GM21825 (cell line): ENCODE results near the gene VNN1.
"Not testable (repeated sequence)": the region's sequence is repeated elsewhere in the genome, so short reads cannot be mapped to it uniquely, and the experiment has no call there.

Experiments used
- ATAC-seq: cut with Tn5 transposase; IDR thresholded peaks from one replicate; pipeline ENCODE4 v1.9.1; 2021; ENCODE audit warnings: mild to moderate bottlenecking, moderate library complexity; ENCODE audit not compliant: unreplicated experiment

The VNN1 gene

DNA sequence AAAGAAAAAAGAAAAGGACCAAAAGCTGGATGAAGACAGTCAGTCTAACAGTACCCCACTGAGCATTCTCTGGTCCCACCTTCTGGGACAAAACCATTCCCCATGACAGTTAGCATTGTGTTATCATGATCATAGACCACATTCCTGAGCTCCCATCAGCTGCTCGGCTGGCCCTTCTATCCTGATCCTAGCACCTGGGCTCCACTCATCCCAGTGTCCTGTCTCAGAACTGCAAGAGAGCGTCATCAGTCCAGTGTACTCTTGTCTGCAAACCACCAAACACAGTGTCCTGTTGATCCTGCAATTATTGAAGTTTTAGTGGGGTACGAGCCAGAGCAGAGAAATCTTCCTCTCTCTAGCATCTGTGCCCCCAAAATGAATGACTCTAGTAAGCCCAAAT, 38.9 kb downstream of the VNN1 start:
- ATAC-seq, result no peak

DNA sequence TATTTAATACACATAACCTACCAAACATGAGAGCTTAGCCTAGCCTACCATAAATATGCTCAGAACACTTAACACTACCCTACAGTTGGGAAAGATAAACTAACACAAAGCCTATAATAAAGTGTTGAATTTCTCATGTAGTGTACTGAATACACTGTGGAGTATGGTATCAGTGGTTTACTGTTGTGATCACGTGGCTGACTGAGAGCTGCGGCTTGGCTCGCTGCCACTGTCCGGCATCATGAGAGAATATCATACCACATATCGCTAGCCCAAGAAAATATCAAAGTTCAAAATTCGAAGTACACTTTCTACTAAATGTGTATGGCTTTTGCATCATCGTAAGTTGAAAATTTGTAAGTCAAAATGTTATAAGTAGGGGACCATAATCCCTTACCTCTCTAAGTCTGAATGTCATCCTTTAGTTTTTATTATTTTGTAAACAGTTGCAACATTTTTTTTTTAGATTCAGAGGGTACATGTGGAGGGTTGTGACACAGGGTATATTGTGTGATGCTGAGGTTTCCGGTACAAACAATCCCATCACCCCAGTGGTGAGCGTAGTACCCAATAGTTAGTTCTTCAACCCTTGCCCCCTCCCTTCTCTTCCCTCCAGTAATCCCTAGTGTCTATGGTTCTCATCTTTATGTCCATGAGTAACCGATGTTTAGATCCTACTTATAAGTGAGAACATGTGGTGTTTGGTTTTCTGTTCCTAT, 40.3 kb downstream of the VNN1 start:
- ATAC-seq, result no peak

DNA sequence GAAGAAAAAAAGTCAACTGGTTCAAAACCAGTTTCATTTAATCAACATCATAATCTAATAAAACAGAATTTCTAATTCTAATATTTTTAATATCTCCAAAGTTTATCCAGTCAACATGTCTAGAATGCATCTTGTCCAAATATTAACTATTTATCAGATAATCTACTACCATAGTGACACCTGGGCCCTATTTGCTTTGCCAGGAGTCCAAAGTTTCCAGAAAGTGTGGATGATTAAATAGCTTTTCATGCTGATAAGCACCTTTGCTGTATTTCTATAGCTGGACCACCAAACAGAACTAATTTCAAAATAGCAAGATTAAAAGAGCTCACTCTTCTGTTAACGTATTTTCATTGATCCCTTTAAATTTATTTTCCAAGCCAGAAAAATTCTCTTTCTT, 42.6 kb downstream of the VNN1 start:
- no peak for ATAC-seq

DNA sequence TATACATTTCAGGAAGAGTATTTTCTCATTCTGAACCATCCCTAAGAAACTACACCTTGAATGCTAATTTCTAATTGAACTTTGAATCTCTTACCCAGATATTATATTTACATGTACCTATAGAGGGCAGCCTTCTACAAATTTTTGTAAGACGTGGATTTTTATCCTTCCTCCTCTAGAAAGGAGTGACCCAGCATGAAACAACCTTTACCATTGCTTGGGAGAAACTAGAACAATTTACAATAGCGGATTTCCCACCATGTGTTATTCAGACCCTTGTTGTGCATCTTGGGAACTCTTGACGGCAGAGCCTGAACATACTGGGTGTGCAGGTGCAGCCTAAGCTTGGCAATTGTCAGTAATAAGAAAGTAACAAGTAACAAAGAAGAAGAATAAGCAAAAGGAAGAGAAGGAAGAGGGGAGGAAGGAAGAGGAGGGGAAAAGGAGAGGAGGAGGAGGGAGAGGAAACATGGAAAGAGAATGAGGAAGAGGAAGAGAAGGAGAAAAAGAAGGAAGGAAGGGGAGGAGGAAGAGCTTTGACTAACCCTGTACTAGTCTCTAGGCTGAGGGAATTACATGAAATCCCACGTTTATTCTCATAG, 44.1 kb downstream of the VNN1 start:
- peak; percentile 62 for ATAC-seq

DNA sequence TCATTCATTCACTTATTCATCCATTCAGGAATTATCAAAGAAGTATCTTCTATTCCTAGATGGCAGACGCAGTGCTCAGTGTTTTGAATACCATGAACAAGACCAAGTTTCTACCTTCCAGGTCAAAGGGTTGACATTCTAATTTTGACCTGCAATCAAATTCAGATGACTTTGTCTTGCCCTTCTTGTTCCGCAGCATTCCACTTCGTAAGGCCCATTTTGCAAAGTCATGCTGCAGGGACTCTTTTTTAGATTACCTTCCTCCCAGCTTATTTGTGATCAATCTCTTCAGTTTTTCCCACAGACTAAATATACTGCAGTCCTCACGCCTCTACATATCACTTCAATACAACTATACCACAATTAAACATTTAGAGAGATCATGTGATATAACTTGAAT, 47.7 kb downstream of the VNN1 start:
- no peak for ATAC-seq

DNA sequence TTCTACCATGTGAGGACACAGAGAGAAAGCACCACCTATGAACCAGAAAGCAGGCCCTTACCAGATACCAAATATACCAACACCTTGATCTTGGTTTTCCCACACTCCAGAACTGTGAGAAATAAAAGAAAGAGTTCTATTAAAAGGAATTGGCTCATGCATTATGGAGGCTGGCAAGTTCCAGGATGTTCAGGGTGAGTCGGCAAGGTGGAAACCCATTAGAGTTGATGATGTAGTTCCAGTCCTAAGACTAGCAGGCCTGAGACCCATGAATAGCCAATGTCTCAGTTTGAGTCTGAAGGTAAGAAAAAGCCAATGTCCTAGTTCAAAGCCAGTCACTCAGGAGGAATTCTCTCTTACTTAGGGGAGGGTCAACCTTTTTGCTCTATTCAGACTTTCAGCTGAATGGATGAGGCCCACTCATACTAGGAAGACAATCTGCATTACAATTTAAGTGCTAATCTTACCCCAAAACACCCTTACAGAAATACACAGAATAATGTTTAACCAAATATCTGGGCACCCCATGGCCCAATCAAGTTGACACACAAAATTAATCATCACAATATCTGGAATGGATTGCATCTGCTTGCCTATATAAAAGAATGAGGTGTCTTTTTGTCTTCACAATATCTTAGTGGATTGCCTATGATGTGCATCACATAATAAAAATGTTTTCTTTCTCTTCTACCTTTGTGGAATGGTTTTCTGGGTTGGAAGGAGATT, 49.4 kb downstream of the VNN1 start:
- ATAC-seq, result no peak

DNA sequence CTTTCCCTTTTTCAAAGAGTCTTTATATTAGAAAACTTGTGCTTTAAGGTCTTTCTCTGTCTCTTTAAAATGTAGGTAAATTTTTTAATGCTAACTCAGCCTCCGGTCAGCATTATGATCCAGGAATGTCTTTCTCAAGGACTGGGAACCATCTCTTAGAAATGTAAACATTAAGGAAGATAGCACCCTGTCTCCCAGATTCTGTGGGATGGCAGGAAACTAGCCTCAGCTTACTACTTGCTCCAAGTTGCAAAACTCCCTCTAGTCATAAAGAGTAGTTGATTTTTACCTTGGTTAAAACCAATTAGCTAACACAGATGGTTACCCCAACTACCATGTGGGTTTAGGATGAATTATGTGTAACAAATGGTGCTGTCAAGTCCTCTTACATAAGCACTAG, 50.2 kb downstream of the VNN1 start:
- no peak for ATAC-seq

DNA sequence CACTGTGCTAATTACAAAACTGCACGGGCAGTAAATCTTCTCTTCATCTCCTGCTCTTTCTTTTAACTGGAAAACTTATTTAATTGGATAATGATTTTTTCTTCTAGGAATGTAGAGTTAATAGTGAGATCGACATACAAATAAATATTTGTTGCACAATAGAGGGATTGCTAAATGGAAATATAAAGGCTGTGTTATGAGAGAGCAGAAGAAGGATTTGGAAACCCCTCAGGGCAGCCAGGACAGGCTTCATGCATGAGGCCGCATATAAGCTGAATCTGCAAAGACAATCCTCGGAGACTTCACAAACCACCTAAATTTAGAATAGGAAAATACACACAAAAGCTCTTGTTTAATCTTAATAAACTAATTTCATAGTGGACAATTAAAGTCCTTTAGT, 51.9 kb downstream of the VNN1 start:
- no peak for ATAC-seq

DNA sequence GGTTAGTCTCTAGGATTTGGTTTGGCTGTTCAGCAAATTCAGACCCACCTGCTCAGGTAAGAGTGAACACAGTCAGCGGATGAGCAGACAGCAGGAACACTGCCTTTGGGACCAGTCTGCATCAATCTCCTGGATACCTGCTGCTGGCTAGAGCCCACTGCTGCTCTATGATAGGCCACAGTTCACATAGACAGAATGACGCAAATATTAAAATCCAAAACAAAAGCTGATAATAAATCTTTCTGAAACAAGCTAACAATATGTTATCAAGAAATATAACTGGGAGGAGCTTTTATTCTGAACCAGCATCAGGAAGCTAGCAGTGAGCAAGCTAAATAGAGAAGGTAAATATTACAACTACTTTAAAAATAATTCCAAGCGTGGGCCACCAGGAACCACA, 54.8 kb downstream of the VNN1 start, which contains the start of gene TAAR1:
Gene TAAR1, minus strand, starts transcription at position 101 of the 400 bp plus-strand sequence. CDS start 13,179 bp downstream, outside the sequence.
- ATAC-seq, result no peak

DNA sequence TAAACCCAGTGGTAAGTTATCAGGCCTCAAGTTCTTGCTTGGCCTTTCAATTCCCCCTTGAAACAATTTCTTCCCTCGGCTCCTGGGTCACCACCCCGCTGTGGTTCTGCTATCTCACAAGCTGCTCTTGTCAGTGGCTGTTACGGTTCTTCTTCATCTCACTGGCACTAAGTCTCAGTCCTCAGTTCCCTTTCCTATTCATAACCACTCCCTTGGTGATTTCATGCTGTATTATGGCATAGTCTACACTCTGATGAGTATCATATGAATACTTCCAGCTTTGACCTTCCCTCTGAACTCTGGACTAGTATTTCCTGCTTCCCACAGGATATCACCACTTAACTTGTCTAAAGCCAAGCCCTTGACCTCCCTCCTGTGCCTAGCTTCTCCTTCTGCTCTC, 62.8 kb downstream of the VNN1 start:
- ATAC-seq, result no peak

DNA sequence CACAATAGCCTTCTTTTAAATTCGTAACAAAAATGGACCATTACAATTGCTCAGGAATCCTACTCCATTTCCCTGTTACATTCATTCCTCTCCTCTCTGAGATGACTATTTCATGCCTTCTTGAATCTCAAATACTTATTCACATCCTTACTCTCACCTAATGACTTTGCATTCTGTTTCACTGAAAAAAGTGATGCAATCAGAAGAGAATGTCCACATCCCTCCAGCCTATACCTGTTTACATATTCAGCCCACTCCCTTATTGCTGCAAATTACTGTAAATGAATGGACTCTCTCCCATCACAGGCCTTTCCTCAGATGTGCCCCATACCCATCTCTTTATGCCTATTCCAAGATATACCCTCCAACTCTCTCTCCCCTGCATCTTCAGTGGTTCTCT, 63.4 kb downstream of the VNN1 start:
- no peak for ATAC-seq

DNA sequence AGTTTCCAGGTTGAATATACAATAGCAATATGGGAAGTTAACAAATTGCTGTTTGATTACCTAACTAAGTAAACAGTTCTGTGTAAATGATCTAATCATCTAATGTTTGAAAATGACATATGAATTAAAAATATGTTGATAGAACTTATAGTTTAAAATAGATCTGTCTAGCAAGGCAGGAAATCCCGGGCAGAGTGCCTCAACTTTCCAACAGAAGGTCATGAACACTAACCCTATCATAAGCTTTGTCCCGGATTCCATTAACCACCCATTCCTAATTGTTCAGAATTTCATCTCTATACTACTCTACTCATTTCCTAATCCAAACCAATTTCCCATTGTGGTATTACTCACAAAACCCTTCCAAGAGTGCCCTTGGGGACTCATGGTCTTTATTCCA, 65.0 kb downstream of the VNN1 start:
- ATAC-seq, result no peak

DNA sequence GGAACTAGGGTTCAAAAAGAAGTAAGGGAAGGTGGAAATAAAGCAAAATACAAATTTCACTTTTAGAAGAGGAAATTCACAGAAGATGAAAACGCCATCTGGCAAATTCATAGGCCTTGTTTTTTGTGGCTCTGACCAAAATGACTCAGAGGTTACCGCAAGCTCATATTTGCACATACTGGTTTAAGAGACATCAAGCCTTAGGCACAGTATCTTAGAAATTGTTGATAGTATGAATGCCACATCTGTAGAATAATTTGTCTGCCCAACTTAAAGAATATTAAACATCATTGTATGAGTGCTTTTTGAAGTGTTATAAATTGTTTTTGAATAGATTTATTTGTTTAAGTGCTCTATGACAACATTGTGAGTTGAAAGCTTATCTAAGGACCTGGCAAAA, 65.5 kb downstream of the VNN1 start:
- ATAC-seq, result peak; percentile 79

DNA sequence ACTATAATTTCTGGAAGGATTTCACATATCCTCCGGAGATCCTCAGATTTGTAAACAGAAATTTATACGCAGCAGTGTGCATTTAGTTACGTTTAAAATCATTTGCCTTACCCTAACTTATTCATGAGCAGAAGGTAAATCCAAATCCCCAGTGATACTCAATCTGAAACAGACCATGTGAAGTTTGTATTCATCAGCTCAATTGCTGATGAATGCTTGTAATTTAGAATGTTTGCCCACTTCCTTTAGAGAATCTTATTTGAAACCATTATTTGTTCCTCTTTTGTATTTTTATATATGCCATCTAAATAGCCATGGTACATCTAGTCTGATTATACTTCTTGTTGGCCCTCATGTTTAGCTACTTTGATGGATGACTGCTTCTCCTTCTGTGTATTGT, 70.3 kb downstream of the VNN1 start:
- ATAC-seq, result no peak

DNA sequence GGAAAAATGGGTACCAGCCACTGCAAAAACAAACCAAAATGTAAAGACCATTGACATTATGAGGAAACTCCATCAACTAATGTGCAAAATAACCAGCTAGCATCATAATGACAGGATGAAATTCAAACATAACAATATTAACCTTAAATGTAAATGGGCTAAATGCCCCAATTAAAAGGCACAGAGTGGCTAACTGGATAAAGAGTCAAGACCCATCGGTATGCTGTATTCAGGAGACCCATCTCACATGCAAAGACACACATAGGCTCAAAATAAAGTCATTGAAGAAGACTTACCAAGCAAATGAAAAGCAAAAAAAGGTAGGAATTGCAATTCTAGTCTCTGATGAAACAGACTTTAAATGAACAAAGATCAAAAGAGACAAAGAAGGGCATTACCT, 76.7 kb downstream of the VNN1 start:
- not testable (repeated sequence) for ATAC-seq

DNA sequence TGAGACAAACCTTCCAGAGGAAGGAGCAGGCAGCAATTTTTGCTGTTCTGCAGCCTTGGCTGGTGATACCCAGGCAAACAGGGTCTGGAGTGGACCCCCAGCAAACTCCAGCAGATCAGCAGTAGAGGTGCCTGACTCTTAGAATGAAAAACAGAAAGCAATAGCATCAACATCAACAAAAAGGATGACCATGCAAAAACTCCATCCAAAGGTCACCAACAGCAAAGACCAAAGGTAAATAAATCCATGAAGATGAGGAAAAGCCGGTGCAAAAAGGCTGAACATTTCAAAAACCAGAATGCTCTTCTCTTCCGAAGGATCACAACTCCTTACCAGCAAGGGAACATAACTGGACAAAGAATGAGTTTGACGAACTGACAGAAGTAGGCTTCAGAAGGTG, 77.9 kb downstream of the VNN1 start:
- not testable (repeated sequence) for ATAC-seq

DNA sequence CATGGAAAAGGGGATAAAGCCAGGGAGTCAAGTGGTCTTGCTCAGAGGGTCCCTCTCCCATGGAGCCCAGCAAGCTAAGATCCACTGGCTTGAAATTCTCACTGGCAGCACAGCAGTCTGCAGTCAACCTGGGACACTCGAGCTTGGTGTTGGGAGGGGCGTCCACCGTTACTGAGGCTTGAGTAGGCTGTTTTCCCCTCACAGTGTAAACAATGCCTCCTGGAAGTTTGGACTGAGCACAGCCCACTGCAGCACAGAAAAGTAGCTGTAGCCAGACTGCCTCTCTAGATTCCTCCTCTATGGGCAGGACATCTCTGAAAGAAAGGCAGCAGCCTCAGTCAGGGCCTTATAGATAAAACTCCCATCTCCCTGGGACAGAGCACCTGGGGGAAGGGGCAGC, 78.6 kb downstream of the VNN1 start:
- not testable (repeated sequence) for ATAC-seq

DNA sequence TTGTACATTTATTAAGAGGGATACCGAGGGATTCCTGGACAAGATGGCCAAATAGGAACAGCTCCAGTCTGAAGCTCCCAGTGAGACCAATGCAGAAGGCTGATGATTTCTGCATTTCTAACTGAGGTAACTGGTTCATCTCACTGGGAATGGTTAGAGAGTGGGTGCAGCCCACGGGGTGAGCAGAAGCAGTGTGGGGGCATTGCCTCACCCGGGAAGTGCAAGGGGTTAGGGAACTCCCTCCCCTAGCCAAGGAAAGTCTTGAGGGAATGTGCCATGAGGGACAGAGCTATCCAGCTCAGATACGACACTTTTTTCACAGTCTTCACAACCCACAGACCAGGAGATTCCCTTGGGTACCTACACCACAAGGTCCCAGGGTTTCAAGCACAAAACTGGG, 79.1 kb downstream of the VNN1 start:
- ATAC-seq, result no peak

DNA sequence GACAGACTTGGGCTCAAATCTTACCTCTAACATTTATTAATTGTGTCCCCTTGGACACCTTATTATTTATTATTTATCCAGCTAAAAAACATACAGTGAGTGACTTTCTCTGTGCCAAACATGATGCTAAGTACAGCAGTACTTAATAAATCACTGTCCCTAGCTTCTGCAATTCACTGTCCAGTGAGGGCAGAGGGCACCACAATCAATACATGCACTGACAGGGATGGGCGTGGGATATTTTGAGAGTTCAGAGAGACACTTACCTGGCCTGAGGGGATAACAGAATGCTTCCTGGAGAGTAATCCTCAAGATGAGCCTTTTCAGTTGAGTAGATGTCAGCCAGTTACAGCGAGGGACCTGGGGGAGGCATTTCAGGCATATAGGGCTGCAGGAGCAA, 80.5 kb downstream of the VNN1 start:
- no peak for ATAC-seq
